IPS-15b (cell line): ENCODE results near the gene ALPL.

Source experiments
- H3K27me3 ChIP-seq: one replicate; pipeline ENCODE4 v1.6.1; 2013; ENCODE audit warnings: low read length; ENCODE audit not compliant: control insufficient read depth, insufficient read depth
- H3K36me3 ChIP-seq: one replicate; pipeline ENCODE4 v1.6.1; 2013; ENCODE audit warnings: low read length; ENCODE audit not compliant: control insufficient read depth, insufficient read depth
- H3K4me1 ChIP-seq: one replicate; pipeline ENCODE4 v1.6.1; 2013; ENCODE audit warnings: mild to moderate bottlenecking, low read length; ENCODE audit not compliant: control insufficient read depth, insufficient read depth
- H3K4me3 ChIP-seq: one replicate; pipeline ENCODE4 v1.5.1; 2013; ENCODE audit warnings: low read depth, low read length
- H3K9ac ChIP-seq: one replicate; pipeline ENCODE4 v1.6.1; 2013; ENCODE audit warnings: low read depth, mild to moderate bottlenecking, low read length
- H3K9me3 ChIP-seq: one replicate; pipeline ENCODE4 v1.6.1; 2013; ENCODE audit warnings: mild to moderate bottlenecking, low read length; ENCODE audit not compliant: control insufficient read depth, insufficient read depth

The ALPL gene

DNA sequence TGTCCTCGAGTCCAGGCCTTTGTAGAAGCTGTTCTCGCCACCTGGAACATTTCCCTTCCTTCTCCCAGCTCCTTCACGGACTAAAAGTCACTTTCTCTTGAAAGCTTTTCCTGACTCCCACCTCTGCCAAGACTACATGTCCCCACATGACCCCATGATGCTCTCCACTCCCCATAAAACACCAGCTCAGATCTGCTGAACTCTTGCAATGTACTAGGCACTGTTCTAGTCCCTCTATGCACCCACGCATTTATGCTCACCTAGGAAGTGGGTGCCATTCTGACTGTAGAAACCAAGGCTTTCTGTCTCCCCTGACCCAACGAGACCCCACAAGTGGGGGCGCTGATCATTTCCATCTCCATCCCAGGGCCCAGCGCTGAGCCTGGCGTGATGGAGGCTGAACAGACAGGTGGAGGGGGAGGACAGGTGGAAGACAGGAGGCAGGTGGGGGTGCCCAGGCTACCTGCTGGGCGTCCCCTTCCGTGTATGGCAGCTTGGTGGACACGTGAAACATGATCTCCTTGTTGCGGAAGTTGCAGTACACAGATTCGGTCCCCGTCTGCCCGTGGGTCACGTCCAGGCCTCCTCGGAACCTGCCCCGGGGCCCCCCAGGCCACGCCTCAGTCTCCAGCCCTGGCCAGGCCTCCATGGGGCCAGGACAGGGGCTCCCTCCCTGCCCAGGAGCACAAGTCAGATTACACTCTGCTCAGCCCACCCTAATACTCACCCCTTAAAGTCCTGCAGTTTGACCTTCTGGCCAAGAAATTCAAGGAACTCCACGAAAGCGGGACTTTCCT lies 102.0 kb downstream of the ALPL start:
- no peaks in the 10 kb centered on the region for H3K27me3 ChIP-seq
- H3K9me3 ChIP-seq: no peaks in the 10 kb centered on the region
- no peak overlapping the region for H3K4me3 ChIP-seq
- peaks cover 6% of the 10 kb centered on the region for H3K4me1 ChIP-seq
- H3K36me3 ChIP-seq: peaks cover 4% of the 10 kb centered on the region
- H3K9ac ChIP-seq: no peak overlapping the region

DNA sequence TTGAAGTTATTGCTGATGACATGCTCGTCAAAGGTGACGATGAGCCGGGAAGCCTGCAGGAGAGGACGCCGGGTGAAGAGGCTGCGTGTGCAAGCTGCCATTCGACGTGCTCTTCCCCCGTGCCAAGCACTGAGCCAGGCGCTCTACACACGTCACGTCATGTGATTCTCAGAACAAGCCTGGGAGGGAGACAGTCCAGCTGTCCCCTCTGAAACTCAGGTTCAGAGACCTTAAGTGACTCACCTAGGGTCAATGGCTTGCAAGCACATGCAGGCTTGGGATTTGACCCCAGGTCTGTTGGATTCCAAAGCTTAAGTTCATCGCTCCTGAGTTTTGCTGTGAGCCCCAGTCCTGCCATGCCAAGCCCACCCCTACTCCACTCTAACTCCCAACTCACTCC lies 102.8 kb downstream of the ALPL start:
- H3K9me3 ChIP-seq: no peaks in the 10 kb centered on the region
- H3K9ac ChIP-seq: no peak overlapping the region
- no peaks in the 10 kb centered on the region for H3K27me3 ChIP-seq
- peaks cover 4% of the 10 kb centered on the region for H3K4me1 ChIP-seq
- H3K4me3 ChIP-seq: no peak overlapping the region
- H3K36me3 ChIP-seq: peaks cover 6% of the 10 kb centered on the region

DNA sequence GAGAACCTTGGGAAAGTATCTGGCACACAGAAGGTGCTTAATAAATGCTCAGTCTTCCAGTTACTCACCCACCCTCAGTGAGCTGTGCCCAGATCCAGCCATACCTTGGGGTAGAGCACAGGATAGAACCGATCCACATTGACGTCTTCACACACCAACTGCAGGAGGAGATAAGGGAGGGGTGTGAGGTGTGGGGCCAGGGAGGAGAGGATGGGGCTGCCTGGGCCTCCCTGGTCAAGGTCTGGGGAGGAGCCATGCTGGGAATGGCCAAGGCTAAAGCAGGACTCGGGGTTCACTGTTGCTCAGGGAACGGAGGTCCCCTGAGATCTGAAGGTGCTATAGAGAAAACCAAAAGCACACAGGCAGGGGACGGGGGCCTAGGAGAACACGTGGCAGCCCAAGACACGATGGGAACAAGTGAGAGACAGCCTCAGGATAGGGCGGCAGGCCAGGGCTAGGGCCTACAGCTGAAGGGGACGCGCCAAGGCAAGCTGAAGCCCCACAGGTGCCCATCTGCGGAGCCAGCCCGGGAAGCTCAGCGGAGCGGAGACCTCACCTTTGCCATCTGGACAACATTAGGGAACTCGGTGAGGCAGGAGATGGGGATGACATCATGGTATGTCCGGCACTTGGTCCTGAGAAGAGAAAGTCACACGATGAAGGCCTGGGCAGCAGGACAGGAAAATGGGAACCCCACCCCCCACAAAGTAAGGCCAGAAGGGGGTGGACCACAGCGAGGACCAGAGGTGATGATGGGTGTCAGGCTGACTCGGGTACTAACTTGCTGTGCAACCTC lies 104.0 kb downstream of the ALPL start:
- no peaks in the 10 kb centered on the region for H3K9me3 ChIP-seq
- no peaks in the 10 kb centered on the region for H3K27me3 ChIP-seq
- no peaks in the 10 kb centered on the region for H3K4me1 ChIP-seq
- no peak overlapping the region for H3K9ac ChIP-seq
- H3K36me3 ChIP-seq: peaks cover 7% of the 10 kb centered on the region
- no peak overlapping the region for H3K4me3 ChIP-seq

DNA sequence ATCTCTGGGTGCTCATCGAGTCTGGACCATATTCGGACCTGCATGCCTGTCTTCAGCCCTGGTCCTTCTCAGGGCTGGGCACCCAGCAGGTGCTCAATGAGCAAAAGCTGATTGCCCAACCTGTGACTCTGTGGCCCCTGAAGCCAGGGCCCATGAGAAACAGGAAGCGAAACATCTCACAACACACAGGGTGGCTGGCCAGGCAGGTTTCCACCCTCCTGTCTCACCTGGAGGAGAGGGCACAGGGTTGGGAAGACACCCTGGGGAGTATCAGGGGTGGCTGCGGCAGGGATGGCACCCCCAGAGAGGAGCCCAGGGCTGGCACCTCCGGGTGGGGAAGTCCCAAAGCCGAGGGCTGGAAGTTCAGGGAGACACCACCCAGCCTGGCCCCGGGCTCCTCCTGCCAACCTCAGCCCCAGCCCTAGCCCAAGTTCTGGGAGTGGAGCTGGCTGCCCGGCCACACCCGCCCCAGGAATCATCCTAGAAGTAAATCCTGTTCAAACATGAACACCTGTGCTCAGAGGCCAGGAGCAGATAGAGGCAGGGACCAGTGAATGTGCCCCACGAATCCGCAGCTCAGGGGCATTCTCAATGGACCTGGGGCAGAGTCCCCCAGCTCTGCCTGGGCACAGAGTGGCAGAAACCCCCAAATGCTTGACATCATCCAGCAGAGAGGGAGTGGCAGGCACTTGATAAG lies 105.3 kb downstream of the ALPL start:
- Histone ChIP-seq H3K4me3 (no peak overlapping the region), H3K36me3 (peaks cover 7% of the 10 kb centered on the region), H3K4me1 (peaks cover 2% of the 10 kb centered on the region), H3K9me3 (no peaks in the 10 kb centered on the region), H3K9ac (no peak overlapping the region), H3K27me3 (no peaks in the 10 kb centered on the region)

DNA sequence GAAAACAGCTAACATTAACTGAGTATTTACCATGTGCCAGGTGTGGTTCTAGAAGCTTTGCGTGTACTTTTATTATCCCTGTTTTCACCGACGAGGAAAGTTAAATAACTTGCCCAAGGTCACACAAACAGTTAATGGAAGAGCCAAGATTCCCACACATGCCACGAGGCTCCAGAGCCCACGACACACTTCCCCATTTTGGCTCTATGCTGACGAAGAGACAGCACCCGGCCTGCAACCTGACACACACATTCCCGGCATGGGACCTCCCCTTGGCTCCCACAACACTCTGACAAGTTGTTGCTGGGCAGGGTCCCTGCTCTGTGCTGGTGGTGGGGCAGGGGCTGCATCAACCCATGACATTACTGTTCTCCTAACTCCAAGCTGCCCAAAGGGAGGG lies 107.1 kb downstream of the ALPL start:
- Histone ChIP-seq H3K4me3 (no peak overlapping the region), H3K9ac (no peak overlapping the region), H3K4me1 (peaks cover 2% of the 10 kb centered on the region), H3K9me3 (no peaks in the 10 kb centered on the region), H3K27me3 (peaks cover 3% of the 10 kb centered on the region), H3K36me3 (peaks cover 3% of the 10 kb centered on the region)

DNA sequence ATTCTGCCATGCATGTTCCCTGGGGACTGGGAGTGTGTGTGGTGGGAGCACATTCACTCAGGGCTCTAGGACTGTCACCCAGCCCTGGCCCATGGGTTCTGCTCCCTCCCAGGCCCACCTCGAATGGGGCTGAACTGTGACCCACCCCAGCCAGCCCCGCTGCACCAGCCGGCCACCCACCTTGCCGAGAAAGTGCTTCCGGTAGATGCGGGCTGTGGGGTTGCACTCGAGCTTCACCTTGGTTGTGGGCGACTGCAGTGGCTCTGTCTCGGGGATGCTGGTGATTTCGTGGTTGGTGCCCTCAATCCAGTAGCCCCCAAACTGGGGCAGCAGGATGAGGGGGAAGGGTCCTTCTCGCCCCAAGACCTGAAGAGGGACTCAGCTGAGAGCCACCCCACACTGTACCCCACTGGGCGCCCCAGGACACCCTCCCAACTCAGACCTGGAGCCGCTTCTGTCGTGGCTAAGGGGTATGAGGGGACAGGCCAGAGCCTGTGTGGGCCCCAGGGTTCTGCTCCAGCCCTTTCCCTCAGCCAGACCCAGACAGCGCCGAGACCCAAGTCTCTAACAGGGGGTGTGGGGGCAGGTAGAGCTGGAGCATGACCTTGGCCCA lies 108.0 kb downstream of the ALPL start:
- Histone ChIP-seq H3K36me3 (peaks cover 3% of the 10 kb centered on the region), H3K4me3 (no peak overlapping the region), H3K9ac (no peak overlapping the region), H3K27me3 (peaks cover 10% of the 10 kb centered on the region), H3K9me3 (no peaks in the 10 kb centered on the region), H3K4me1 (peaks cover 2% of the 10 kb centered on the region)

DNA sequence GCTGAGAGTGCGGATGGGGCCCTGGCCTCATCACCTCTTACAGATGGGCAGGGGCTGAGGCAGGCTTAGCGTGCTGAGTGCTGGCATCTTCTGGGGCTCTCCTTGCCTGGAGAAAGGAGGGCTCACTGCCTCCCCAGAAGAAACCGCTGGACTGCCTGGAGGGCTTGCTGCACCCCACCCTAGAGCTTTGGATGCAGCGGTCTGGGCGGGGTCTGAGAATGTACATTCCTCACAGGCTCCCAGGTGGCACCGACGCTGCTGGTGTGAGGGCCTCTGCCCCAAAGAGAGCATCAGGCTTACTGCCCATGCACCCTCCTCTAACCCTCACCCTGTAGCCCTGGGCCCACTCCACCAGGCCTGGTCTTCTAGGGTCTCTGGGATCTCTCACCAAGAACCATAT lies 108.8 kb downstream of the ALPL start:
- Histone ChIP-seq H3K36me3 (peaks cover 3% of the 10 kb centered on the region), H3K9ac (peak overlapping the region; percentile 47), H3K4me3 (no peak overlapping the region), H3K4me1 (peaks cover 2% of the 10 kb centered on the region), H3K27me3 (peaks cover 10% of the 10 kb centered on the region), H3K9me3 (no peaks in the 10 kb centered on the region)

DNA sequence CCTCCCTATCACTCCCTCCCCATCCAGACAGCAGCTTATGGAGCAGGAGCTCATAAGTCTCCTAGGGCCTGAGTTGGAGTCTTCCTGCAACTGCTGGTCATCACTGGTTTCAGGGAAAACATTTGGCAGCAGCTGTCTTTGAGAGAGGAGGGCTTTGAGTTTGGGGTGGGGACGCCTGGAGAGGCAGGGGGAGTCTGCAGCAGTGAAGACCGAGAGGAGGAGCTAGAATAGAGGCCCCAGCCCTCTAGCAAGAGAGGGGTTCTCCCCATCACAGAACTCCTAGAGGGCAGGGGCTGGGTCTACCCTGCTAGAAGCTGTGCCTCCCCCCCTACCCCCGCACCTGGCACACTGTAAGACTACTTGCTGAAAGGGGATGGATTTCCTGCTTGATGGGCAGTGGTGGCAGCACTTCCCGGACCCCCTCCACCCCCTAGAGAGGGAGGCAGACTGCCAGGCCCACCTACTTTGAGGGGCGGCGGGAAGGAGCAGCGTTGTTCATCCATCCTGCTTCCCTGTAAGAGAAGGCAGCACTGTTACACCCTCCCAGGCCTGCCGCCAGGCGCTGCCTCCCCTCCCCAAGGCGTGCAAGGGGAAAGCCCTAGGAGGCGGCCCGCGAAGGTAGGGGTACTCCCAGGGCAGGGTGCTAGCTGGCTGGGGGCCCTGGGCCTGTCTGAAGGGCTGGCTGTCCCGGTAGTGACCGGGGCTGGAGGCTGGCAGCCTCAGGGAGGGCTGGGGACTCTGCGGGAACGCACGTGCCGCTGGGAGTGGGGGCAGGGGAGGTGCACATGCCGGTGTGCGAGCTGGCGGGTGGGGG lies 109.5 kb downstream of the ALPL start:
- Histone ChIP-seq H3K4me1 (peaks cover 2% of the 10 kb centered on the region), H3K4me3 (no peak overlapping the region), H3K36me3 (peaks cover 3% of the 10 kb centered on the region), H3K9me3 (no peaks in the 10 kb centered on the region), H3K27me3 (peaks cover 12% of the 10 kb centered on the region), H3K9ac (peak overlapping the region; percentile 47)

DNA sequence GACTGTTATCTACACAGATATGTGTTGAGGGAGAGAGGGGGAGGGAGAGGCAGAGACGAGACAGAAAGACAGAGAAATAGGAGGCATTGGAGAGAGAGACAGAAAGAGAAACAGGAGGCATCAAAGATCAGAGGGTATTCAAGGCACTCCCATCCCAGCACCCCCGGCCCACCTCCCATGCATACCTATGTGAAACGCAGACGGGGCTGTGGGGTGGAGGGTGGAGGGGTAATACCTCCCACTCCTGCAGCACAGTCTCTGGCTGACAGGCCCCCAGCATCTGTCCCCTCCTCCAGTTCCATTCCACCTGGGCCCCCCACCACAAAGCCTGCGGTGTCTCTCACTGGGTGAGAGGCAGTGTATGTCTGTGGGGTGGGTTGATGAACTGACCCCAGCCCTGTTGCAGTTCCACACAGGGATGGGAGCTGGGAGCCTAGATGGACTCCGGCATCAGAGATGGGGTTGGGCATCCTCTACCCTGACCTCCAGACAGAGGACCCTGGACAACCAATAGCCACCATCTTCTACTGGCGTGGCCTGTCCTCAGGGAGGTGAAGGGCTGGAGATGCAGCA lies 110.2 kb downstream of the ALPL start:
- peaks cover 2% of the 10 kb centered on the region for H3K4me1 ChIP-seq
- no peak overlapping the region for H3K9ac ChIP-seq
- no peak overlapping the region for H3K4me3 ChIP-seq

DNA sequence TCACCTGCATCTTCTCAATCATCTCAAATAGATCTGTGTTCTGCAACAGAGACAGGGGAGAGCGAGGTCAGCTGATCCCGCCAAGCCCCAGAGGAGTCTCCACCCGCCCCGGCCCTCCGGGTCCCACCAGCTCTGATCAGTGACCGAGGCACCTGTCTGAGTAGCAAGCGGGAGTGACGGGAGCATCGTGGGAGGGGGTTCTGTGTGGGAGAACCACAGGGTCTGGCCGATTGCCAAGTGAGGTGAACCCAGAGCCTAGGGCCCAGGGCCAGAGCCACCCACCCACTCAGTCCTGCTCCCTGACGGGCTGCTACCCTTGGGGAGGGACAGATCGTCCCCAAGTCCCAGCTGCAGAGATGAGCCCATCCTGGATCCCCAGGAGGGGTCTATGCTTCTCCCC lies 110.8 kb downstream of the ALPL start:
- Histone ChIP-seq H3K4me1 (peaks cover 2% of the 10 kb centered on the region), H3K36me3 (peaks cover 3% of the 10 kb centered on the region), H3K4me3 (no peak overlapping the region), H3K9me3 (no peaks in the 10 kb centered on the region), H3K27me3 (peaks cover 12% of the 10 kb centered on the region), H3K9ac (no peak overlapping the region)

More for the DNA sequence above, 110.2 kb downstream of the ALPL start:
- Histone ChIP-seq H3K36me3 (peaks cover 3% of the 10 kb centered on the region), H3K9me3 (no peaks in the 10 kb centered on the region), H3K27me3 (peaks cover 12% of the 10 kb centered on the region)
